HCT116 (cell line): ENCODE data around the gene BDH1. TPM values are rescaled to one million over a fixed set of nuclear protein-coding genes. Genes with fewer than 3 reads are reported as not detected.

Experiments
- ATAC-seq: fragments of 200-7000 bp; cut with Tn5 transposase; 2 replicates; pipeline ENCODE4 v1.9.1; 2020; ENCODE audit warnings: mild to moderate bottlenecking, moderate library complexity
- BruUV-seq: library from RNA; stranded (reverse); fragments of 400-500 nt; replicated peaks from 2 replicates; lab custom pipeline; 2021; lab: Mats Ljungman, UMichigan
- CTCF ChIA-PET: fragments of 300-600 bp; sonication (Branson Sonifier 250); formaldehyde crosslinking; loops from one replicate; lab custom pipeline; 2021; ENCODE audit warnings: antibody characterized with exemption; lab: Charles Lee
- POLR2A ChIA-PET: fragments of 300-600, 350-600 bp; sonication (Branson Sonifier 250); formaldehyde crosslinking; loops from one replicate; lab custom pipeline; 2021; ENCODE audit warnings: antibody characterized with exemption; lab: Charles Lee
- RAD21 ChIA-PET, 2 experiments: fragments of 300-600 bp; sonication (Branson Sonifier 250); formaldehyde crosslinking; loops; one replicate each; lab custom pipeline; 2023; ENCODE audit warnings: low total read pairs in 2 of 2; ENCODE audit not compliant: uncharacterized antibody in 2 of 2, unreplicated experiment in 2 of 2, low non-redundant PET in 1 of 2; lab: Charles Lee
- DNase-seq: peaks from one replicate; pipeline ENCODE4 v3.0.0-alpha.2; 2010; ENCODE audit warnings: low read depth, low spot score
- H2AFZ ChIP-seq: fragments of 200-600 bp; shearing (Covaris generic), sonication (generic); 2 replicates; pipeline ENCODE4 v1.6.1; 2017; ENCODE audit warnings: low read depth, mixed run types, mixed read lengths, antibody characterized with exemption, low read length; ENCODE audit not compliant: poor library complexity, severe bottlenecking
- H3K27ac ChIP-seq: 2 replicates; pipeline ENCODE4 v1.5.1; 2012; ENCODE audit warnings: low read depth, low read length
- H3K27me3 ChIP-seq: fragments of 200-600 bp; sonication (generic); 2 replicates; pipeline ENCODE4 v1.6.1; 2016; ENCODE audit warnings: mixed run types, low read length, mixed read lengths; ENCODE audit not compliant: insufficient read depth
- H3K36me3 ChIP-seq, 2 experiments: fragments of 200-500 bp in 1 of 2; fragments of 200-600 bp in 1 of 2; sonication (Bioruptor generic) in 1 of 2; sonication (generic) in 1 of 2; 2 replicates each; pipeline versions ENCODE4 v1.5.1 to v1.6.1; 2014 to 2016; ENCODE audit warnings: low read length in 2 of 2, inconsistent platforms in 1 of 2, mixed read lengths in 1 of 2, mixed run types in 1 of 2; ENCODE audit not compliant: insufficient read depth in 2 of 2, control insufficient read depth in 1 of 2
- H3K4me1 ChIP-seq, 2 experiments: fragments of 200-600 bp in 1 of 2; sonication (generic) in 1 of 2; 2 replicates each; pipeline versions ENCODE4 v1.5.1 to v1.6.1; 2012 to 2017; ENCODE audit warnings: low read length in 2 of 2, inconsistent platforms in 1 of 2, mild to moderate bottlenecking in 1 of 2, mixed read lengths in 1 of 2, mixed run types in 1 of 2, moderate library complexity in 1 of 2; ENCODE audit not compliant: insufficient read depth in 2 of 2, control insufficient read depth in 1 of 2
- H3K4me2 ChIP-seq: fragments of 200-600 bp; sonication (generic); 2 replicates; pipeline ENCODE4 v1.6.1; 2017; ENCODE audit warnings: mixed run types, low read length, mixed read lengths
- H3K4me3 ChIP-seq, 2 experiments: fragments of 200-600 bp in 1 of 2; sonication (generic) in 1 of 2; replicated peaks in 1 of 2; 2 replicates each; pipeline ENCODE4 v1.5.1; 2011 to 2016; ENCODE audit warnings: low read length in 2 of 2, control low read depth in 1 of 2, low read depth in 1 of 2, mild to moderate bottlenecking in 1 of 2, mixed read lengths in 1 of 2, mixed run types in 1 of 2
- H3K79me2 ChIP-seq: fragments of 200-600 bp; sonication (generic); 2 replicates; pipeline ENCODE4 v1.6.1; 2017; ENCODE audit warnings: mild to moderate bottlenecking, mixed run types, low read length, moderate library complexity, mixed read lengths; ENCODE audit not compliant: insufficient read depth
- H3K9ac ChIP-seq: fragments of 200-600 bp; sonication (generic); 2 replicates; pipeline ENCODE4 v1.6.1; 2016; ENCODE audit warnings: low read length, mixed read lengths
- H3K9me2 ChIP-seq: fragments of 200-600 bp; sonication (generic), shearing (Covaris generic); 2 replicates; pipeline ENCODE4 v1.6.1; 2017; ENCODE audit warnings: mixed run types, mild to moderate bottlenecking, moderate library complexity; ENCODE audit not compliant: insufficient read depth
- H3K9me3 ChIP-seq, 2 experiments: fragments of 200-500 bp in 1 of 2; fragments of 200-600 bp in 1 of 2; sonication (Bioruptor generic) in 1 of 2; sonication (generic) in 1 of 2; 2 replicates each; pipeline ENCODE4 v1.6.1; 2014 to 2017; ENCODE audit warnings: low read length in 2 of 2, mixed read lengths in 2 of 2, inconsistent platforms in 1 of 2, low read depth in 1 of 2, mild to moderate bottlenecking in 1 of 2, mixed run types in 1 of 2, moderate library complexity in 1 of 2; ENCODE audit not compliant: control insufficient read depth in 1 of 2, insufficient read depth in 1 of 2
- H4K20me1 ChIP-seq: fragments of 200-600 bp; sonication (generic), shearing (Covaris generic); 2 replicates; pipeline ENCODE4 v1.6.1; 2017; ENCODE audit warnings: mixed run types, mild to moderate bottlenecking, moderate library complexity; ENCODE audit not compliant: insufficient read depth
- ATF3 ChIP-seq: IDR thresholded peaks from 2 replicates; pipeline ENCODE4 v1.6.1; 2012
- CBX3 ChIP-seq: IDR thresholded peaks from 2 replicates; pipeline ENCODE4 v1.6.1; 2012; ENCODE audit warnings: low read depth
- CEBPB ChIP-seq: IDR thresholded peaks from 2 replicates; pipeline ENCODE4 v1.6.1; 2012; ENCODE audit warnings: low read depth
- CTCF ChIP-seq, 3 experiments: fragments of 200-600 bp in 1 of 3; sonication (generic) in 1 of 3; IDR thresholded peaks in 2 of 3; conservative IDR thresholded peaks in 1 of 3; 2 replicates each; pipeline ENCODE4 v1.5.1; 2012 to 2017; ENCODE audit warnings: low read depth in 2 of 3, low read length in 2 of 3, antibody characterized with exemption in 1 of 3, borderline replicate concordance in 1 of 3, control low read depth in 1 of 3, mild to moderate bottlenecking in 1 of 3, mixed read lengths in 1 of 3, mixed run types in 1 of 3, moderate library complexity in 1 of 3; ENCODE audit not compliant: insufficient read depth in 1 of 3
- EGR1 ChIP-seq: IDR thresholded peaks from 2 replicates; pipeline ENCODE4 v1.6.1; 2012; ENCODE audit warnings: low read depth
- ELF1 ChIP-seq: IDR thresholded peaks from 2 replicates; pipeline ENCODE4 v1.6.1; 2012; ENCODE audit warnings: low read depth, borderline replicate concordance
- EZH2 ChIP-seq: fragments of 200-600 bp; sonication (generic); IDR thresholded peaks from 2 replicates; pipeline ENCODE4 v1.6.1; 2017; ENCODE audit warnings: antibody characterized with exemption, mixed run types
- EZH2phosphoT487 ChIP-seq: fragments of 200-600 bp; IDR thresholded peaks from 2 replicates; pipeline ENCODE4 v1.6.1; 2018; ENCODE audit warnings: antibody characterized with exemption, borderline replicate concordance
- FOSL1 ChIP-seq: IDR thresholded peaks from 2 replicates; pipeline ENCODE4 v1.6.1; 2012; ENCODE audit warnings: low read depth
- JUND ChIP-seq: IDR thresholded peaks from 2 replicates; pipeline ENCODE4 v1.6.1; 2012
- POLR2A ChIP-seq: IDR thresholded peaks from 2 replicates; pipeline ENCODE4 v1.7.0; 2011; ENCODE audit warnings: borderline replicate concordance; ENCODE audit not compliant: insufficient read depth, insufficient read length; ENCODE audit errors: extremely low read depth
- POLR2AphosphoS5 ChIP-seq: IDR thresholded peaks from 2 replicates; pipeline ENCODE4 v1.6.1; 2011; ENCODE audit warnings: mild to moderate bottlenecking, low read depth, low read length, moderate library complexity
- RAD21 ChIP-seq: IDR thresholded peaks from 2 replicates; pipeline ENCODE4 v1.6.1; 2012; ENCODE audit warnings: low read depth, mild to moderate bottlenecking
- SIN3A ChIP-seq: IDR thresholded peaks from 2 replicates; pipeline ENCODE4 v1.6.1; 2012; ENCODE audit warnings: low read depth
- TCF7L2 ChIP-seq: IDR thresholded peaks from 2 replicates; pipeline ENCODE4 v1.7.0; 2011; ENCODE audit warnings: borderline replicate concordance, inconsistent platforms; ENCODE audit not compliant: insufficient read depth, insufficient read length; ENCODE audit errors: extremely low read depth
- YY1 ChIP-seq: IDR thresholded peaks from 2 replicates; pipeline ENCODE4 v1.6.1; 2011; ENCODE audit warnings: low read length, low read depth, moderate library complexity, mild to moderate bottlenecking; ENCODE audit not compliant: insufficient replicate concordance; ENCODE audit errors: extremely low read depth
- ZFX ChIP-seq: fragments of 450-650 bp; IDR thresholded peaks from 2 replicates; pipeline ENCODE4 v1.6.1; 2017
- intact Hi-C: fragments of 100-400 bp; cut with micrococcal nuclease; formaldehyde crosslinking; loops from 2 replicates; pipeline ENCODE4 v1.10.0; 2022
- total RNA-seq: library from RNA; stranded (reverse); gene quantifications from one replicate; pipeline ENCODE4 v1.2.1, GENCODE V29; 2021; ENCODE audit not compliant: unreplicated experiment
- TF ChIP-seq, protein P1 (sequence below): IDR thresholded peaks from 2 replicates; pipeline ENCODE4 v1.6.1; 2011; ENCODE audit warnings: mild to moderate bottlenecking, low read length, moderate library complexity; ENCODE audit not compliant: insufficient replicate concordance; ENCODE audit errors: extremely low read depth

The BDH1 gene
- total RNA-seq, 1 experiment from 2014 or later = 26.6 TPM

GRCh38 chr3:197562398-197563251 is 6.9 kb upstream of the BDH1 start:
- BruUV-seq = no TSS peak
- ChIA-PET CTCF (no interaction called here), POLR2A (no interaction called here), RAD21 (no interaction called here)
- ATAC-seq (no peak), DNase-seq (no peak)
- no peak overlapping the region for H3K9ac ChIP-seq
- no peaks in the 10 kb centered on the region for H3K27me3 ChIP-seq
- H2AFZ ChIP-seq = no peak overlapping the region
- TF ChIP-seq TCF7L2 (no peak), CTCF (IDR thresholded peaks at IDR 0.05 in 2 of 3, conservative IDR thresholded peaks at IDR 0.05 in 1 of 3; ENCODE audit: borderline replicate concordance in 1 of 3, insufficient read depth in 1 of 3, low read depth in 2 of 3, low read length in 2 of 3) (no peak), EZH2phosphoT487 (no peak), FOSL1 (no peak), EGR1 (no peak), EZH2 (no peak), ZFX (no peak), POLR2AphosphoS5 (no peak), RAD21 (no peak), SIN3A (no peak), CEBPB (no peak), CBX3 (no peak), YY1 (no peak), JUND (no peak), ELF1 (no peak), ATF3 (no peak), POLR2A (no peak)
- TF ChIP-seq, protein P1, sequence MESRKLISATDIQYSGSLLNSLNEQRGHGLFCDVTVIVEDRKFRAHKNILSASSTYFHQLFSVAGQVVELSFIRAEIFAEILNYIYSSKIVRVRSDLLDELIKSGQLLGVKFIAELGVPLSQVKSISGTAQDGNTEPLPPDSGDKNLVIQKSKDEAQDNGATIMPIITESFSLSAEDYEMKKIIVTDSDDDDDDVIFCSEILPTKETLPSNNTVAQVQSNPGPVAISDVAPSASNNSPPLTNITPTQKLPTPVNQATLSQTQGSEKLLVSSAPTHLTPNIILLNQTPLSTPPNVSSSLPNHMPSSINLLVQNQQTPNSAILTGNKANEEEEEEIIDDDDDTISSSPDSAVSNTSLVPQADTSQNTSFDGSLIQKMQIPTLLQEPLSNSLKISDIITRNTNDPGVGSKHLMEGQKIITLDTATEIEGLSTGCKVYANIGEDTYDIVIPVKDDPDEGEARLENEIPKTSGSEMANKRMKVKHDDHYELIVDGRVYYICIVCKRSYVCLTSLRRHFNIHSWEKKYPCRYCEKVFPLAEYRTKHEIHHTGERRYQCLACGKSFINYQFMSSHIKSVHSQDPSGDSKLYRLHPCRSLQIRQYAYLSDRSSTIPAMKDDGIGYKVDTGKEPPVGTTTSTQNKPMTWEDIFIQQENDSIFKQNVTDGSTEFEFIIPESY = no peak
- no peaks in the 10 kb centered on the region; the same call in 1 of the 2 replicates for H3K9me2 ChIP-seq
- intact Hi-C loops = no loop called here
- H3K4me1 ChIP-seq = no peaks in the 10 kb centered on the region
- H3K9me3 ChIP-seq = peaks cover 3 to 6% of the 10 kb centered on the region in 2 experiments; a peak in 1 of 4 replicates
- no peaks in the 10 kb centered on the region for H3K36me3 ChIP-seq
- no peak overlapping the region for H3K4me2 ChIP-seq
- H3K27ac ChIP-seq = no peak overlapping the region
- H3K79me2 ChIP-seq = no peaks in the 10 kb centered on the region
- no peak overlapping the region for H3K4me3 ChIP-seq
- no peaks in the 10 kb centered on the region for H4K20me1 ChIP-seq
